NAMALWA (cell line): ENCODE results near the gene TSKU.

ENCODE experiments used
- DNase-seq: peaks from one replicate; pipeline ENCODE4 v3.0.0-alpha.2; 2015; ENCODE audit warnings: low spot score

Gene TSKU, protein sequence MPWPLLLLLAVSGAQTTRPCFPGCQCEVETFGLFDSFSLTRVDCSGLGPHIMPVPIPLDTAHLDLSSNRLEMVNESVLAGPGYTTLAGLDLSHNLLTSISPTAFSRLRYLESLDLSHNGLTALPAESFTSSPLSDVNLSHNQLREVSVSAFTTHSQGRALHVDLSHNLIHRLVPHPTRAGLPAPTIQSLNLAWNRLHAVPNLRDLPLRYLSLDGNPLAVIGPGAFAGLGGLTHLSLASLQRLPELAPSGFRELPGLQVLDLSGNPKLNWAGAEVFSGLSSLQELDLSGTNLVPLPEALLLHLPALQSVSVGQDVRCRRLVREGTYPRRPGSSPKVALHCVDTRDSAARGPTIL

GRCh38 chr11:76783294-76783895, at the start of gene TSKU:
Gene TSKU, plus strand, starts transcription at chr11:76783356. Its CDS starts 12,261 bp downstream, at chr11:76795617.
- no peak for DNase-seq

DNA sequence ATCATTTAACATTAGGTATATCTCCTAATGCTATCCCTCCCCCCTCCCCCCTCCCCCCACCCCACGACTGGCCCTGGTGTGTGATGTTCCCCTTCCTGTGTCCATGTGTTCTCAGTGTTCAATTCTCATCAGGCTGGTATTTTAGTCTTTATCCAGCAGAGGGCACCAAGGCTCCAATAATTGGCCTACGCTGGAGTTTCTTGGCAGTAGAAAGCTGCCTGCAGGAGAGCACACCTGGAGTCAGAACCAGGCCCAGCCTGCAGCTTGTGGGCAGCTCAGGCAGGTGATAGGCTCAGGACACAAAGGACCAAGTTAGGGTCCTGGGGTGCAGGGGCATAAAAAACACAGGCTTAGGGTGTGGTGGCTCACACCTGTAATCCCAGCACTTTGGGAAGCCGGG, 49.2 kb upstream of the TSKU start:
- DNase-seq: peak; percentile 89

- DNase-seq: no peak
These were observed 48.4 kb upstream of the TSKU start for GRCh38 chr11:76734456-76735420.

GRCh38 chr11:76735841-76736240, 47.3 kb upstream of the TSKU start:
- DNase-seq: no peak

DNA sequence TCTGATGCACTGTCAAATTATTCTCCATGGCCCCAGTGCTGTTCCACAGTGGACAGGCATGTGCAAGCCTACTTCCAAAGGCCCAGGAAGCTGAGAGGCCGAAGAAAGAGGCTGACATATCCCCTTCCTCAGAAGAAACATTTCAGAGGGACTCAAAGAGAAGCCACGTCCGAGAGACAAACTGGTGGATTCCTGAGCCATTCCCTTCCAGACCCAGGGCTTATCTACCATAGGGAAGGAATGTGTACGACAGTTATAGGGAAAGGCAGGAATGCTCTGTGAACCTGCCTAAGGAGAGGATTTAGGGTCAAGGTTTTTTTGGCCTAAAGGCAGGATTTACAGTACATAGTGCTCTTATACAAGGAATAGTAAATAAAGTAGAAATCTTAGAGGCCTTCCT, 46.9 kb upstream of the TSKU start:
- DNase-seq: no peak

- no peak for DNase-seq
These were observed 46.2 kb upstream of the TSKU start for GRCh38 chr11:76736773-76737495.

DNA sequence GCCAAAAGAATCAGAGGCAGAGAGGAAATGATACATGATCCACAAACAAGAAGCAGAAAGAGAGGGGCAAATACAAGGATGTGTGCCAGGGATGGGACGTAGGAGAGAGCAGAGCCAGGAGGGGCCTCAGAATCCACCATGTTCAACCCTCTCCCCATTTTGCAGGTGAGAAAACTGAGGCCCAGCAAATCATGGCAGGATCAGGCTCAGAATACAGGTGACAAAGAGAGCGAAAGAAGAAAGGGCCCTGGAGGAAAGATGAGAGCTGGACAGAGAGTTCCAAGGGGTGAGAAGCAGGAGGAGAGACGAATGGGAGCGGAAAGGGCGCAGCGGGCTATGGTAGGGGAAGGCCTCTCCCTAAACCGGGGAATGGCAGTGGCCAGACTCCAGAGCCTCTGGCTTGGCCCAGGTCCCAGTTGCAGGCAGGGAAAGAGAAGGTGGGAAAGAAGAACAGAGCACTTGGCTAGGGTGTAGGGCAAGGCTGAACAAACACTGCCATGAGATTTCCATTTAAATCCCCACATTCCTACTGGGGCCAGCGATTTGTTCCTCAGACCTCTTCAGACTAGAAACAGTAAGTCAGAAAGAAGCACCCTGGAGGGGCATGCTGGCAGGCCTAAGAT, 44.4 kb upstream of the TSKU start:
- no peak for DNase-seq

- no peak for DNase-seq
These were observed 43.4 kb upstream of the TSKU start for GRCh38 chr11:76739798-76740197.

GRCh38 chr11:76740772-76741171, 42.4 kb upstream of the TSKU start:
- DNase-seq: no peak

- DNase-seq: no peak
These were observed 40.3 kb upstream of the TSKU start for GRCh38 chr11:76742902-76743301.

DNA sequence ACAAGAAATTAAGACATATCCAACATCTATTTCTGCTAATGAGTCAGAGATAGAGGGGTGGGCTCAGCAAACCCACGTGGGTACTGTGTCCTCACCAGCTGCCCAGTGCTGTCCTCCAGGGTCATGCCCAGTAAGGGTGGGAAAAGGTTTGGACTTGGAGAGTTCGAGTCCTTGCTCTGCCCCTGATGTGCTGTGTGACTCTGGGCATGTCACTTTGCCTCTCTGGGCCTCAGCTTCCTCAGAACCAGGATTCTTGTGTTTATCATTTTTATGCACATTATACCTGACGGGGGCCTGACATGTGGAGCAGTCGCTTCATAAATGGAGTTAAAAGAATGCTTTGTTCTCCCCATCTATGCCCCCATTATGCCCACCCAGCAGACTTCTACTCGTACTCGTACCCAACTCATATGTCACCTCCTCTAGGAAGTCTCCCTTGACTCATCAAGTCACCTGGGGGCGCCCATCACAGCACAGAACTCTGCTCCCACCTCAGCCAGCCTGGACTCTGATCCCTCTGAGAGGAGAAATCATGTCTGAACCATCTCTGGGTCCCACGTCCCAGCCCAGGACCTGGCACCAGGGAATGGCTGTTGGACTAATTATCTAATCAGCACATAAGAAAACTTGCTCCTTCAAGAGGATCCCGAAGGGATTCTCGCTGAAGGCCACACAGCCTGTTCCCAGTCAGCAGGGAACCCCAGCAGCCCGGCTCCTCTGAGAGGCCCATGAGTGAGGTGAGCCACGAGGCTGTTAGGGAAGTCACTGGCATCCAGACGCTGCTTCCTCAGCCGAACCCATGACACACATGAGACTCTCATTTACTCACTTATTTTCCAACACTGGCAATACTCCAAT, 38.7 kb upstream of the TSKU start:
- DNase-seq: no peak

DNA sequence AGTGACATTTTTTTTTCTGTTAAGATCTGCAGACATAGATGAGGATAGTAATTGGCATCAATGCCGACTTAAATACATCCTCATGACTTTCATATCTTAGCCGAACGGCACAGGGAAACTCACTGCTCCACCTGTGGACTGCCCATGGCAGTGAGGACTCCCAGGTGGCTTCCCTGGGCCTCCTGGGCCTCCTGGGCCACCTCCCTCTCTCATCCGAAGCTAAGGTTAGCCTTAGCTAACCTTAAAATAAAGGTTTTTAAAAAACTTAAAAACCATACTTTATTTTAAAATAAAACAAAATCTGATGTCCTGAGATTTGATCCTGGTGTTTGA, 38.1 kb upstream of the TSKU start:
- DNase-seq: no peak

DNA sequence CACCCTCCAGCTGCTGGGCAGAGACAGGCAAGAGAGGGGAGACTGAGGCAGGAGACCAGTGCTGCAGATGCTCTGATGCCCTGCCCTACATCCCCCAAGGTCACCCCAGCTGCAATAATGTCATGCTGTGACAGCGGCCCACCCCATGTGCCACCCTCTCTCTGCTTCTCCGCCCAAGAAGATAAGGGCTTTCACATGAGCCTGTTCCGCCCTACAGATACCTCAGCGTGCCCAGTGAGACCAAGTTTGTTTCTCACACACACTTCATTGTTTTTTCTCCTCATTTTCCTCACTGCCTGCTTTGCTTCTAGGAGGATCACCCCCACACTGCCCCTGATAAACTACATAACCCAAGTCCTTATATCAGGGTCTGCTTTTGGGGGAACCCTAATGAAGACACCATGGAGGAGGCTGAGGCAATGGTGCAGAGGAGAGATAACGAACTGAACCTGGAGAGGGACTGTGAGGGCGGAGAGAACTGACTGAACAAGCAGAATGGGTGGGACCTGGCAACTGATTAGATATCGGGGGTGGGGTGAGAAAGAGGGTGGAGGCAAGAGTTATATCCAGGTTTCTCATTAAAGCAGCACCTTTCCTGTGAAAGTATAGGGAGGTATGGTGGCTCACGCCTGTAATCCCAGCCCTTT, 37.5 kb upstream of the TSKU start:
- no peak for DNase-seq

GRCh38 chr11:76747153-76747914, 35.8 kb upstream of the TSKU start:
- DNase-seq: no peak

DNA sequence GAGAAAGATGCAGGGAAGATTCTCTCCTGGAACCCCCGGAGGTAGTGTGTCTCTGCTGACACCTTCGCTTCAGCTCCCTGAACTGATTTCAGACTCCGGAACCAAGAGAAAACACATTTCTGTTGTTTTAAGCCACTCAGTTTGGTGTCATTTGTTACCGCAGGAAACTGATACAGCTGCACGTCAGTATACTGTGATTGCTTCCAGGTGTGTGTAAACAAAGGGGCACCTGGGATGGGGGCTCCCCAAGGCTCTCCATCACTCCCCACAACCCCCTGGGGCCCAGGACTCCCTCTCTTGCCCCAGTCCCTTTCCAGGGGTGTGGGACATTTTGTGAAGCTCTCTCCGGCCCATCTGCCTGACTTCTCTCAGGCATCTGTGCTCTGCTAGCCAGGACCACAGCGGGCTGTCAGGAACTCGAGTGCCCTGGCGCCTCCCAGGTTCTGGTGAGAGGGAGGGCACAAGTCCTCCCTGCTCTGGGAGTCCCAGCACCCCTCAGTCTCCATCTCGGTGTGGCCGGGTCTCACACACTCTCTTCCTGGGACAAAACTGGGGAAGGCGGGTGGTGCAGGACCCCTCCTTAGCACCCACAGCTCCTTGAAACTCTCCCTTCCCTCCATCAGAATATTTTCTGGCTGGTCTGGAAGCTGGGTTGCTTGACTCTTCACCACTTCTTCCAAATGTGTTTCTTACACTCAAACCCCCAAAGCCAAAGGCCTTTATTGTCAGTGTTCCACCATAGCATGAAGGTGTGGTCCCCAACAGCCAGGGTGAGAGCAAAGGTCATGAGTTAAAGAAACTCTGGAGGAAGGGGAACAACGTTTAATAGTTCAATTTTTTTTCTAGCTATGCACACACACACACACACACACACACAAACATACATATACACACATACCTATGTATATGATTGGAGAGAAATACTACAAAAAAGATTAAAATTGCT, 35.0 kb upstream of the TSKU start:
- DNase-seq: no peak

DNA sequence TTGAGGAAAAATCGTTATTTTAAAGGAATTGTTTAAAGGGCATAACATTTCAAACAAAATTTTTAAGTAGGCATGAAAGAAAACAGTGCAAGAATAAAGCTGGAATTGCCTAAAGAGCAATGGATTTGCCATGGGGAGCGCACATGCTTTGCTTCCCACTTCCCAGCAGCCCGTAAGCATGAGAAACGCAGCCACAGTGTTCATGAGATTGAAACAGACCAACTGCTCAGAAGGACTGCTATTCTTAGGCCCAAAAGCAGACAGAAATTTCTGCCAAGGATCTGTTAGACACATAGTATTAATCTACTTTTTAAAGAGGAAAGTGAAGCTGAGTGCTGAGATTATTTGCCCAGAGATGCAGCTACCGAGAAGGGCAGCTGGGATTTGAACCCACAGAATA, 34.2 kb upstream of the TSKU start:
- DNase-seq: no peak

GRCh38 chr11:76750067-76750466, 33.1 kb upstream of the TSKU start:
- no peak for DNase-seq

- DNase-seq: no peak
These were observed 32.4 kb upstream of the TSKU start for GRCh38 chr11:76750746-76751145.
